Prostate gland (tissue), 2 donors: ENCODE results near the gene LMNA. TPM values are rescaled to one million over a fixed set of nuclear protein-coding genes. Genes with fewer than 3 reads are reported as not detected.

Source experiments
- DNase-seq: peaks from one replicate; pipeline ENCODE4 v3.0.0-alpha.2; 2019; ENCODE audit warnings: low spot score
- H3K27ac ChIP-seq, 2 donors: fragments of 200-600 bp; sonication (generic); 2 replicates each; pipeline ENCODE4 v1.5.1; 2017 to 2019
- H3K27me3 ChIP-seq: fragments of 200-600 bp; sonication (generic); replicated peaks from 2 replicates; pipeline ENCODE4 v1.5.1; 2019; ENCODE audit not compliant: insufficient read depth
- H3K36me3 ChIP-seq, 2 donors: fragments of 200-600 bp; sonication (generic); 1 replicate in 1 of 2; 2 replicates in 1 of 2; pipeline versions ENCODE4 v1.5.1 to v1.8.1; 2017 to 2019
- H3K4me1 ChIP-seq: fragments of 200-600 bp; sonication (generic); replicated peaks from 2 replicates; pipeline ENCODE4 v1.5.1; 2019
- H3K4me3 ChIP-seq, 2 donors: fragments of 200-600 bp; sonication (generic); 2 replicates each; pipeline ENCODE4 v1.5.1; 2017 to 2019
- H3K9me3 ChIP-seq: fragments of 200-600 bp; sonication (generic); 2 replicates; pipeline ENCODE4 v1.5.1; 2017
- POLR2A ChIP-seq: fragments of 450-650 bp; IDR thresholded peaks from one replicate; pipeline ENCODE4 v1.6.1; 2016; ENCODE audit warnings: antibody characterized with exemption, mild to moderate bottlenecking
- POLR2AphosphoS5 ChIP-seq: sonication (generic); formaldehyde crosslinking; IDR thresholded peaks from one replicate; pipeline ENCODE4 v1.6.1; 2017; ENCODE audit warnings: antibody characterized with exemption
- WGBS: methylation state at CpG from one replicate; pipeline ENCODE4 v1.1.5; 2018; 5-methylcytosine and 5-hydroxymethylcytosine counted together
- intact Hi-C: fragments of 100-400 bp; cut with DNase I; formaldehyde crosslinking; loops from one replicate; pipeline ENCODE4 v1.14.2; 2022
- total RNA-seq, 2 donors: library from RNA; depleted of rRNA; stranded (reverse); fragments of >200 nt; gene quantifications; one replicate each; pipeline ENCODE4 v1.1.0, GENCODE V29; 2016
- TF ChIP-seq, protein P1 (sequence below), 4 experiments: fragments of 200-600 bp in 2 of 4; fragments of 450-650 bp in 2 of 4; sonication (generic) in 2 of 4; IDR thresholded peaks; 1 replicate in 3 of 4; 2 replicates in 1 of 4; pipeline ENCODE4 v1.5.1; 2016 to 2019; ENCODE audit warnings: antibody characterized with exemption in 4 of 4, mild to moderate bottlenecking in 2 of 4, moderate library complexity in 2 of 4

The LMNA gene
- total RNA-seq, 2 donors from 2014 or later, result 227 to 265 TPM

DNA sequence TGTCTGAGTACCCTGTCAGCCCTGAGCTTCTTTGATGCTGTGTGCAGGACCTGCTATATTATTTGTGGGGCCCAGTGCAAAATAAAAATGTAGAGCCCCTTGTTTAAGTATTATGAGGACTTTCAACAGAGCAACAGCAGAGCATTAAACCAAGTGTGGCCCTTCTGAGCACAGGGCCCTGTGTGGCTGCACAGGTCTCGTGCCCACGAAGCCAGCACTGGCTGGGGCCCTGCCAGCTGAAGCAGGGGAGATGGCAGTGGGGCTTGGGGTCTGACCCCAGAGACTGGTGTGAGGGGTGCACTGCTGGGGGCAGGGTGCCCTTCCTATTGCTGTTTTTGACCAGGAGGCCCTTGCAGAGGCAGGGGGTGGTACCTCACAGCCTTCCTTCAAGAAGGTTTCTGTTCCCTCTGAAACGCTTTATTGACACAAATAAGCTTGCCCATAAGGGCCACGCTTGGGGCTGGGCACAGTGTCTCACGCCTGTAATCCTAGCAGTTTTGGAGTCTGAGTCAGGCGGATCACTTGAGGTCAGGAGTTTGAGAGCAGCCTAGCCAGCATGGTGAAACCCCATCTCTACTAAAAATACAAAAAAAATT lies 36.7 kb downstream of the LMNA start:
- Histone ChIP-seq H3K9me3 (no peaks in the 10 kb centered on the region), H3K27me3 (no peaks in the 10 kb centered on the region), H3K4me1 (peaks cover 4% of the 10 kb centered on the region), H3K4me3 (no peak overlapping the region), H3K27ac (no peak overlapping the region), H3K36me3 (no peaks in the 10 kb centered on the region)
- WGBS, result 75% methylated on average over 6 of the region's 6 CpGs
- intact Hi-C loops, result no loop called here
- no peak for DNase-seq
- TF ChIP-seq POLR2AphosphoS5, result no peak
- TF ChIP-seq, protein P1, sequence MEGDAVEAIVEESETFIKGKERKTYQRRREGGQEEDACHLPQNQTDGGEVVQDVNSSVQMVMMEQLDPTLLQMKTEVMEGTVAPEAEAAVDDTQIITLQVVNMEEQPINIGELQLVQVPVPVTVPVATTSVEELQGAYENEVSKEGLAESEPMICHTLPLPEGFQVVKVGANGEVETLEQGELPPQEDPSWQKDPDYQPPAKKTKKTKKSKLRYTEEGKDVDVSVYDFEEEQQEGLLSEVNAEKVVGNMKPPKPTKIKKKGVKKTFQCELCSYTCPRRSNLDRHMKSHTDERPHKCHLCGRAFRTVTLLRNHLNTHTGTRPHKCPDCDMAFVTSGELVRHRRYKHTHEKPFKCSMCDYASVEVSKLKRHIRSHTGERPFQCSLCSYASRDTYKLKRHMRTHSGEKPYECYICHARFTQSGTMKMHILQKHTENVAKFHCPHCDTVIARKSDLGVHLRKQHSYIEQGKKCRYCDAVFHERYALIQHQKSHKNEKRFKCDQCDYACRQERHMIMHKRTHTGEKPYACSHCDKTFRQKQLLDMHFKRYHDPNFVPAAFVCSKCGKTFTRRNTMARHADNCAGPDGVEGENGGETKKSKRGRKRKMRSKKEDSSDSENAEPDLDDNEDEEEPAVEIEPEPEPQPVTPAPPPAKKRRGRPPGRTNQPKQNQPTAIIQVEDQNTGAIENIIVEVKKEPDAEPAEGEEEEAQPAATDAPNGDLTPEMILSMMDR (IDR thresholded peaks at IDR 0.05), result no peak
- TF ChIP-seq POLR2A, result no peak

DNA sequence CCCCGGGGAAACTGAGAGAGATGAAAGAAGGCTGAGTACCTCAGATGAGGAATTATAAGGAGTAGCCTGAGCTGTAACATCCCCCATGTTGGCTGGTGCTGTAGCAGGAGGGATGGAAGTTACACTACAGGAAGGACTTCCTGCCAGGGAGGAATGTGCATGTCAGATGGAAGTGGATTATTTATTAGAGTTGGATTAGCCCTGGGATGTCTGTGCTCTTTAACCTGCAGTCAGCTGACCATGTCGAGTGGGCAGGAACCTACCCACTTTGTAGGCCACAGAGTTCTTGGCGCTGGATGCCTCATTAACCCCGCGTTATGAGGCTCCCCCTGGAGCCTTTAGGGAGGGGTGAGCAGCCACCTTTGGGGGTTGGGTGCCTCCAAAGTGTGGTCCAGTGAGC lies 38.1 kb downstream of the LMNA start:
- TF ChIP-seq POLR2AphosphoS5, result no peak
- TF ChIP-seq, protein P1 (IDR thresholded peaks at IDR 0.05), result no peak
- TF ChIP-seq POLR2A, result no peak
- 47% methylated on average over 5 of the region's 5 CpGs for WGBS

DNA sequence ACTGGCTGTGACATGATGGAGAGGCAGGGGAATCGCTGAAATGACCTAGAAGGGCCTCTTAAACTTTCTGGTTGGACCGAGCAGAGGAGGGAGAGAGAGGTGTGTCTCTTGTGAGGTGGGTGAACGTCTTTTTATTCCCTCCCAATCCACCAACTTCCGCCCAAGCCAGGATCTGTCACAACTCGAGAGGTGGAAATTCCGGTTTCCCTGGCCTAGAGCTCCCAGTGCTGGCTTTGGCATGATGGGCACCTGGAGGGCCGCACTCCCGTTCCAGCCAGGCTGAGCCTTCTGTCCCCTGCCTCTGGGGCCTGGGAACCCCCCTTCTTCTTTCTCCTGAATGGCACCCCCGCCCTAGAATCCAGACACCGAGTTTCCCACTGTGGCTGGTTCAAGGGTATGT lies 38.9 kb downstream of the LMNA start, which contains the start of gene SEMA4A:
Gene SEMA4A (plus strand): TSS at position 224 of the 400 bp plus-strand sequence. CDS start 994 bp downstream, outside the sequence.
- intact Hi-C loops, result no loop called here
- H3K27ac ChIP-seq, result peak within 1 kb of the TSS; percentile 49 to 81

More for the DNA sequence above, 38.1 kb downstream of the LMNA start:
- intact Hi-C loops, result no loop called here
- Histone ChIP-seq H3K9me3 (no peaks in the 10 kb centered on the region), H3K4me1 (peaks cover 4% of the 10 kb centered on the region), H3K36me3 (no peaks in the 10 kb centered on the region), H3K27me3 (no peaks in the 10 kb centered on the region), H3K27ac (peak overlapping the region in 1 of 2 donors; percentile 81), H3K4me3 (no peak overlapping the region)
- no peak for DNase-seq

DNA sequence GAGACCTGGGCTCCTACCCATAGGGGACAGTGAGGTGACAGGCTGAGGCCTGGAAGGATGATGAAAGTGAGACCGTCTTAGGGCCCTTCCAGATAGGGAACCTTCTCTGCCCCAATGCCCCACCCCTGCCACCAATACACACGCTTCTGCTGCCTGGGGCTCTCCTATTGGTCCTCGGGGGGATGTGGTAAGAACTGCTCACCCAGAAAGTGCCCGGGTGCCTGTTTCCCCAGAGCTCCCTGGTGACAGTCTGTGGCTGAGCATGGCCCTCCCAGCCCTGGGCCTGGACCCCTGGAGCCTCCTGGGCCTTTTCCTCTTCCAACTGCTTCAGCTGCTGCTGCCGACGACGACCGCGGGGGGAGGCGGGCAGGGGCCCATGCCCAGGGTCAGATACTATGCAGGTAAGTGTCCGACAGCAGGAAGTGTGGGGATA lies 39.8 kb downstream of the LMNA start:
- Histone ChIP-seq H3K4me3 (peak overlapping the region; percentile 25 to 36), H3K27me3 (no peaks in the 10 kb centered on the region), H3K9me3 (no peaks in the 10 kb centered on the region), H3K27ac (peak overlapping the region; percentile 49 to 81), H3K36me3 (no peaks in the 10 kb centered on the region), H3K4me1 (peaks cover 4% of the 10 kb centered on the region)
- peak; percentile 10 for TF ChIP-seq POLR2A
- TF ChIP-seq, protein P1 (IDR thresholded peaks at IDR 0.05), result no peak
- TF ChIP-seq POLR2AphosphoS5, result no peak
- WGBS, result 49% methylated on average over 11 of the region's 11 CpGs
- intact Hi-C loops, result no loop called here
- no peak for DNase-seq

More for the DNA sequence above, 38.9 kb downstream of the LMNA start, which contains the start of gene SEMA4A:
- peaks cover 4% of the 10 kb centered on the region for H3K4me1 ChIP-seq
- H3K36me3 ChIP-seq, result no peaks in the 10 kb centered on the region
- TF ChIP-seq POLR2AphosphoS5 (peak; percentile 91), POLR2A (peak; percentile 36)
- TF ChIP-seq, protein P1 (IDR thresholded peaks at IDR 0.05), result no peak
- H3K4me3 ChIP-seq, result peak within 1 kb of the TSS; percentile 25 to 36
- DNase-seq, result peak; percentile 89
- 46% methylated on average over 10 of the region's 10 CpGs for WGBS
- H3K27me3 ChIP-seq, result no peaks in the 10 kb centered on the region
- no peaks in the 10 kb centered on the region for H3K9me3 ChIP-seq
